Aortic smooth muscle cell (primary cell): ENCODE data around the gene COBLL1. TPM values are rescaled to one million over a fixed set of nuclear protein-coding genes. Genes with fewer than 3 reads are reported as not detected.

Experiments
- total RNA-seq: library from RNA; depleted of rRNA; stranded (reverse); fragments of >200 nt; gene quantifications from 2 replicates; pipeline ENCODE4 v1.2.3, GENCODE V29; 2014

Gene COBLL1
- 3.6 and 8.7 TPM in 2 replicates for total RNA-seq

GRCh38 chr2:164841719-164842623 lies at the start of gene COBLL1:
Gene COBLL1, minus strand, starts transcription at chr2:164841823. Its CDS starts 627 bp downstream, at chr2:164841196.

Other genes with a start within 250 kb of the COBLL1 start
- gene GRB14, start 220.3 kb downstream of the COBLL1 start, total RNA-seq: 4.2 and 6.1 TPM in 2 replicates
- gene SLC38A11, start 113.7 kb upstream of the COBLL1 start, total RNA-seq: 0.06 TPM in 1 of 2 replicates, not detected in the other